NOMO-1 treated with DMSO at 0.1 percent for 48 hours (cell line): ENCODE data around the gene LCLAT1.
"Not testable (repeated sequence)": the region's sequence is repeated elsewhere in the genome, so short reads cannot be mapped to it uniquely, and the experiment has no call there.

Experiments used
- DNase-seq: peaks from one replicate; lab custom pipeline; 2025; ENCODE audit not compliant: unreplicated experiment; lab: John Stamatoyannopoulos, UW

Gene LCLAT1

DNA sequence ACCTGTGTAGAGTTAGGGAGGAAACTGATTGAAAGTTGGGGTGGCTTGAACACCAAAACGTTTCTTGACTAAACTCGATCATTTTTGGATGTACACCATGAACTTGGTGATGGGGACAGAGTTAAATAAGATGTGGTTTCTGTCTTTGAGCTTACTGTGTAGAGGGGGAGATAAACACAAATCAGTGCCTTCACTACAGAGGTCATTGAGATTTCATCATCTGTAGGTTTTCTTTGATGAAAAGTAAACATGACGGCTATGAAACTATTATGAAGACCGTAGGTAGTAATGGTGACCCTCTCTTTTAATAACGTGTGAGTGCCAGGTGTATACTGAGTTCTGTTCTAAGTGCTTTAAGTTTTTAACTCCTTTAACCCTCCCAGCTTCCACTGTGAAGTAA lies 6.5 kb downstream of the LCLAT1 start:
- DNase-seq = no peak

DNA sequence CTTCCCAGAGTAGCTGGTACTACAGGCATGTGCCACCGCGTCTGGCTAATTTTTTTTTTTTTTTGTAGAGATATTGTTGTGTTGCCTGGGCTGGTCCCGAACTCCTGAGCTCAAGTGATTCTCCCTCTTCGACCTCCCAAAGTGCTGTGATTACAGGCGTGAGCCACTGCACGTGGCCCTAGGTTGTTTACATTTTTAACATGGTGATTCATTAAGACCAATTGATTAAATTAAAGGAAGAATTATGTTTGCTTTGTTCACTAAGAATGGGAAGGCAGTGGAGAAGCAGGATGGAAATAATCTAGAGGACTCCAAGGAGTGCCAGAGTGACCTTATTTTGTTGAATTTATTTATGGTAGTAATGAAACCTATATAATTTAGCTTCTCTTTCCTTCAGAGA lies 7.5 kb downstream of the LCLAT1 start:
- DNase-seq = no peak

DNA sequence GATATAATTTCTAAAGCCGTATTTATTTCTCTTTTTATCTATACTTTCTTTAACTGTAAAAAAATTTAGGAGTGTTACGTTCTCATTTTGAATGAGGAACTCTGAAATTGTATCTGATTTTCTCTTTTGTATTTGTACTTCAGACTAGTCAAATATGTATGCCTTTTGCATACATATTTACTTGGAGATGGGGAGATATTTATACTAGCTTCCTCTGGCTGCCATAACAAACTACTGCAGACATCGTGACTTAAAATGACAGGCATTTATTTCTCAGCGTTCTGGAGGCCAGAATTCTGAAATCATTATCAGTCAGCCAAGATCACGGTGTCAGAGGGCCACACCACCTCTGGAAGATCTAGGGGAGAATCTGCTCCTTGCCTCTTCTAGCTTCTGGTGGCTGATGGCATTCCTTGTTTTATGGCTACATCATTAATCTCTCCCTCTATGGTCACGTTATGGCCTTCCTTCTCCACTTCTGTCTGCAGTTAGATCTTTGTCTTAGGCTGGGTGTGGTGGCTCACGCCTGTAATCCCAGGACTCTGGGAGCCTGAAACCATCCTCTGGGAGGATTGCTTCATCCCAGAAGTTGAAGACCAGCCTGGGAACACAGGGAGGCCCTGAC lies 8.2 kb downstream of the LCLAT1 start:
- DNase-seq = no peak

DNA sequence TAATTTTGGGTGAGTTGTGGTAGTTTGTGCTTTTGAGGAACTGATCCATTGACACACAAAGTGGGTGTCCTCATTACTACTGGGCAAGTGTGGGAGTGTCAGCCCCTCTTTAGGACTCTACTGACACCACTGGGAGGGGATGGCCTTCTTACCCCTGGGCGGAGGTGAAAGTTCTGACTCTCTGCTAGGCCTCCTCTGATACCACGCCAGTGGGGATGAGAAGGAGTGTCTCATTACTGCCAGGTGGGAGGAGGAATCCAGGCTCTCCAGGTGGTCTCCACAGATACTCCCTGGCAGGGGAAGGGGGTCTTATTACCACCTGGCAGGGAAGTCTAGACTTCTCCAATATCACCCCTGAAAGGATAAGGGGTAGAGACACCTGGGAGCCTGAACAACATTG lies 9.1 kb downstream of the LCLAT1 start:
- DNase-seq = peak; percentile 5

DNA sequence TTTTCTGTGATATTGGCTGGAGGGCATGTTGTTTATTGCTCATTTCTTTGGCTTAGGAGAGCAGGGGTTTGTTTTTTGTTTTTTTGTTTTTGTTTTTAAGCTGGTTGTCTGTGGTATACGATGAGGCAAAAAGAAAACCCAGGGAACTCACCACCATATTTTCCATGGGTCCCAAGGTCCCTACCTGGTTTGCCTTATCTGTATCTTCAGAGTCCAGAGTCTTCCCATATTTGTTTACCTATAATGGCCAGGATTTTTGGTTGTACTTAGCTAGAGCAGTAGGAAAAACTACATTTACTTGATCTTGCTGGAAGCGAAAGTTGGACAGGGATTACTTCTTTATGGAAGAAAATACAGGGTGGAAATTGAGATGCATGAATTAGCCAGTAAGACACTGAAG lies 9.5 kb downstream of the LCLAT1 start:
- no peak for DNase-seq

DNA sequence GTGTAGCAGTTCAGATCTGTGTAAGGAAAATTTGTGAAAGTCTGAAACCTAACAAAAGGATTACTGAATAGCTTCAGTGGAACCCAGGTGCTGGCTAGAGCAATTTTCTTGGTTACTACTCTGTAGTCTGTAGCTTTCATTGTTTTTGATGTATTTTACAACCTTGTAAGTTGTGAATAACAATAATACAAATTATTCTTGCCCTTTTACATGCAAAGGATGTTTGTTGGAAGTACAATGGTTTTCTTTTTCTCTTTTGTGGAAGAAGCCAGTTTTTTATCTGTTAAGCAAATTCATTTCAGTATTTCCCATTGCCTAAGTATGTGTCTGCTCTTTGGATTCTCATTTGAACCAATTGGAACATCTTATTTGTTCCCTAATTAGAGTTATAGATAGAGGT lies 10.2 kb downstream of the LCLAT1 start:
- no peak for DNase-seq

DNA sequence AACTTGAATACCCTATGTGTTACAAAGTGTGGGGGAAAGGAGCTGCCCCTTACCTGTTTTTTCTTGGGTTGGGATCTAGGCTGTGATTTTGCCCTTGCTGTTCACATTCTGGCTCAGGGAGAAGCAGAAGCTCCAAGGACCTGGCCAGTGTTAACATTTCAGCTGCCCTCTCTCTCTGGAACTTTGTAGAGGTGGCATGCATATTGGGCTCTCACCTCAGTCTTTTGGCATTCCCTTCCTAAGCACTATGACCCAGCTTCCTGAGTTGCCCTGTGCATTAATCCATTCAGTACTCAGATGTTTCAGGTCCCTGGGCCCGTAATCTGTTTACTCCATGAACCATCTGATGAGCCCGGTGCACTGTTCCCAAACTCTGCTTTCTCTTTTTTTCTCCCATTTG lies 12.1 kb downstream of the LCLAT1 start:
- DNase-seq = no peak

DNA sequence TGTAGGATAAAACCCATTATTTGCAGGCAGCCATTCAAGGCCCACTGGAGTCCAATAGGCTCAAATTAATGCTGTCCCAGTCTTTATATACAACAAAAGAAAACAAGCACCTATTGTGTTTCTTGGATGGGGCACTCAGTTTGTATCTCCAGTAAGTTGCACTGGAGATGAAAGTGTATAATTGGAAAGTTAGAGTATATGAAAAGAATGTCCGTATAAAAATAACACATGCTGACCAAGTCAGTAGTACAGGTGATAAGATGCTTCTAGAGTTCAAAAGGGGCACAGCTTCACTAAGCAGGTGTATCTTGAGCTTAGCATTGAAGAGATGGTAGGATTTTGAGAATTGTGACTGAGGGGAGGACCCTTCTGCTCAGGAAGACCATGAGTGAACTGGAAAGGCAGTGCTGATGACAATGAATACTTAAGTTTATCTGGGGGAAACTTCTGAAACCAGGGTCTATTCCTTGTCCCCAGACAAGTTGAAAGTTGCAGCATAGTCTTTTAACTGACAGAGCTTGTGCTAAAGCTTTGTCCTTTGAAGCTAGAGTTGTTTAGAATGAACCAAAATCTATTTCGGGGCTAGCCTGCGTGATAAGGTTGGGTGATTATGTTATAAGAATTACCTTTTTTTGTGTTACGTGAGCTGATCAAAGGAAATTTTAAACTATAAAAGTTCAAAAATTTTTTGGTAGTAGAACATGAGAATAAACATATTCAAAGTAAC lies 15.2 kb downstream of the LCLAT1 start:
- DNase-seq = no peak

DNA sequence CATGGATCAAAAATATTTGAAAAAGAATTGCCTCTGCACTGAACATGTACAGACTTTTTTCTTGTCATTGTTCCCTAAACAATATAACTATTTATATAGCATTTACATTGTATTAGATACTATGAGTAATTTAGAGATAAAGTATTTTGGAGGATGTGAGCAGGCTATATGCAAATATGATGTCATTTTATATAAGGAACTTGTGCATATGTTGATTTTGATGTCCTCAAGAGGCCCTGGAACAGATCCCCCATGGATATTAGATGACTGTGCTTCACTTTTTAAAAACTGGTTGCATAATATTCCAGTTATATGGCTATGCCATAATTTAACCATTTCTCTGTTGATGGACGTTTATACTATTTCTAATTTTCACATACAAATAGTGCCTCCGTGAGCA lies 16.5 kb downstream of the LCLAT1 start:
- no peak for DNase-seq

DNA sequence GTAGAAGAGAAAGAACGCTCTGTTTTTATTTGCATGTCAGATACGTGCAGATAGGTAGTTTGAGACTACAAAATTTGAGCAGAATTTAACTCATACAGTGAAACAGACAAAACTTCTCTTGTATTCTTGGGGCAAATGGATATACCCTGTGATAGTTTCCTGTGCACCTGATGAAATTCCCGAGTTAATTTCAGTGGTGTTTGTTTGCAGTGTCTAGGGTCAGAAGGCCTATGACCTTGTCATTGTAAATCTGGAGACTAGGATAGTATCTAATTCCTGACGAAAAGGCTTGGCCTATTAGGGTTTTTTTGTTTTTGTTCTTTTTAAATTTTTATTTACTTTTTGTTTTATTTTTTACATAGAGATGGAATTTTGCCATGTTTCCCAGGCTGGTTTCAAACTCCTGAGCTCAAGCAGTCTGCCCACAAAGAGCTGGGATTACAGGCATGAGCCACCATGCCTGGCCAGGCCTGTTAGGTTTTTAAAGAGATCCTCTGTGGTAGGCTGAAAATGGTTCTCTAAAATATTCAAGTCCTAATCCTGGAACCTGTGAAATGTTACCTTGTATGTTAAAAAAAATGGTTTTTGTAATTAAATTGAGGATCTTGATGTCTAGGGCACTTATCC lies 17.6 kb downstream of the LCLAT1 start:
- no peak for DNase-seq

DNA sequence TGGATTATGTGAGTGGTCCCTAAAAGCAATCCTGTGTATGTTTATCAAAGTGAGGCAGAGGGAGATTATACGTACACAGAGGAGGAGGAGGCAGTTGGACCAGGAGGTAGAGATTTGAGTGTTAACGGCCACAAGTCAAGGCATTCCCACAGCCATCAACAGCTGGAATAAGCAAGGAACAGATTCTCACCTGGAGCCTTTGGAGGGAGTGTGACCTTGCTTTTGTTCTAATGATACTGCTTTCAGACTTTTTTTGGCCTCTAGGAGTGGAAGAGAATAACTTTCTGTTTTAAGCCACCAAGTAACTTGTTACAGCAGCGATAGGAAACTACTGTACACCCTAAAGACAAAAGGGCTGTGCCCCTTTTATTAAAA lies 18.1 kb downstream of the LCLAT1 start:
- no peak for DNase-seq

DNA sequence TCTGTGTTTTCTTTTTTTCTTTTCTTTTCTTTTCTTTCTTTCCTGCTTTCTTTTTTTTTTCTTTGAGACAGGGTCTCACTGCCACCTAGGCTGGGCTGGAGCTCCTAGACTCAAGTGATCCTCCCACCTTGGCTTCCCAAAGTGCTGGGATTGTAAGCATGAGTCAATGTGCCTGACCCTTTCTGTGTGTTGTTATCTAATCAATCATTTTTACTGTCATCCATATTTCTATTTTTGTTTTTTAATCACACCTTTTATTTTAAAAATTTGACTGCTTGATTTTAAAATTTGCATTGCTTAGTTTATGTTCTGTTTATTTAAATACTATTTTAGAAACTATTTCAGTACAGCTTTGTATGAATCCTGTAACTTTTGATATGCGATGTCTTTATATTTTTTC lies 19.2 kb downstream of the LCLAT1 start:
- no peak for DNase-seq

DNA sequence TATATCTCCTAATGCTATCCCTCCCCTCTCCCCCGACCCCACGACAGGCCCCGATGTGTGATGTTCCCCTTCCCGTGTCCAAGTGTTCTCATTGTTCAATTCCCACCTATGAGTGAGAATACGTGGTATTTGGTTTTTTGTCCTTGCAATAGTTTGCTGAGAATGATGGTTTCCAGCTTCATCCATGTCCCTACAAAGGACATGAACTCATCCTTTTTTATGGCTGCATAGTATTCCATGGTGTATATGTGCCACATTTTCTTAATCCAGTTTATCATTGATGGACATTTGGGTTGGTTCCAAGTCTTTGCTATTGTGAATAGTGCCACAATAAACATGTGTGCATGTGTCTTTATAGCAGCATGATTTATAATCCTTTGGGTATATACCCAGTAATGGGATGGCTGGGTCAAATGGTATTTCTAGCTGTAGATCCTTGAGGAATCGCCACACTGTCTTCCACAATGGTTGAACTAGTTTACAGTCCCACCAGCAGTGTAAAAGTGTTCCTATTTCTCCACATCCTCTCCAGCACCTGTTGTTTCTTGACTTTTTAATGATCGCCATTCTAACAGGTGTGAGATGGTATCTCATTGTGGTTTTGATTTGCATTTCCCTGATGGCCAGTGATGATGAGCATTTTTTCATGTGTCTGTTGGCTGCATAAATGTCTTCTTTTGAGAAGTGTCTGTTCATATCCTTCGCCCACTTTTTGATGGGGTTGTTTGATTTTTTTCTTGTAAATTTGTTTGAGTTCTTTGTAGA lies 20.2 kb downstream of the LCLAT1 start:
- DNase-seq = not testable (repeated sequence)

DNA sequence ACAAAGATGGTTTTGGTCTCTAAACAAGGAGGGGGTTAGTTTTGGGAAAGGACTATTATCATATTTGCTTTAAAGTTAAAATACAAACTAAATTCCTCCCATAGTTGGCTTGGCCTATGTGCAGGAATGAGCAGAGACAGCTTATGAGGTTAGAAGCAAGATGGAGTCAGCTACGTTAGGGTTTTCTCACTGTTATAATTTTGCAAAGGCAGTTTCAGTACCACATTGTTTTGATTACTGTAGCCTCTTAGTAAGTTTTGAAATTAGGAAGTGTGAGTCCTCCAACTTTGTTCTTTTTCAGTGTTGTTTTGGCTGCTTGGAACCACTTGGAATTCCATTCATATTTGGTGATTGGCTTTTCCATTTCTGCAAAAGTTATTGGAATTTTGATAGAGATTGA lies 23.4 kb downstream of the LCLAT1 start:
- no peak for DNase-seq

DNA sequence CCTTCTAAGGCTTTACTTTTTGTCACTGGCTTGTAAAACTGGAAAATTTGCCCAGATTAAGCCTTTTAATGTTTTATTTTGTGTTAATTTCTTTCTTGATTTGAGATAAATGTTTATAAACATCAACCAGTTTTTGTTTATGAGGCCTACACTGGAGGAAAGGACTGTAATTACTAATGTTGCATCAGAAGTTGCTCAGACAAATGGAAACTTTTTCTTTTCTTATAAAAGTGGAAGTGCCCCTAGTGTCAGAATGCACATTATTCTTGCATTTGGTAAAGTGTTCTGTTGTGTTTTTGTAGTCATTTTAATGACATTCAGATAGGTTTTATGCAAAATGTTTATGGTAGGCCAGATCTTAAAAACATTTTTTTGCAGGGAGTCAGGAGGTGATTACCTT lies 25.3 kb downstream of the LCLAT1 start:
- peak; percentile 87 for DNase-seq

DNA sequence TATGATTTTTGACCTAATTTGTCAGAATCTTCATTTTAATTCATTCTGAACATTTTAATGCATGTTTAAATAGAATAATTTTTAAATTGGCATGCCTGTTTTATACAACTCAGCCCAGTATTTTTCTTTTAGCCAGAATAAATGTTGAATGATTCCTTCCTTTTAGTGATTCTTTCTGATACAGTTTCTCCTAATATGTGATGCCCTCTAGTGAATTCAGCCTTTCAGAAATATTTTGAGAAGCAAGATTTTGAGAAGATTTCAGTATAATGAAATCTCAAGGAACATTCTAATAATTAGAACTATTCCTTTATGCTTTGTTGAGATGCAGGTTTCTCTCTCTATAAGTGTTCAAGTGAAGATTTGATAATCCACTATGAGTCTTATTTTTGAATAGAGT lies 28.5 kb downstream of the LCLAT1 start:
- no peak for DNase-seq

DNA sequence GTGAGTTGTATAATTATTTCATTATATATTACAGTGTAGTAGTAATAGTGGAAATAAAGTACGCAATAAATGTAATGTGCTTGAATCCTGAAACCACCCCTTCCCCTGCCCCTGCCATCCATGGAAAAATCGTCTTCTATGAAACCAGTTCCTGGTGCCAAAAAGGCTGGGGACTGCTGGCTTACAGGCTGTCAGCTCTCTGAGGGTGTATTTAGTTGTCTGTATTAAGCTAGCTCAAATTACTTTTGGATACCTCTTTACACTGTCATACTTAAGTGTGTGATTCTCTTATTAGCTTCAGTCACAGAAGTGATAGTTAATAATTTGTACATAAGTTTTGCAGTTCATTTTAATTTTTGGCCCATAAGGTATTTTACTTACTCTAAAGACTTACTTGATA lies 29.6 kb downstream of the LCLAT1 start:
- DNase-seq = no peak

DNA sequence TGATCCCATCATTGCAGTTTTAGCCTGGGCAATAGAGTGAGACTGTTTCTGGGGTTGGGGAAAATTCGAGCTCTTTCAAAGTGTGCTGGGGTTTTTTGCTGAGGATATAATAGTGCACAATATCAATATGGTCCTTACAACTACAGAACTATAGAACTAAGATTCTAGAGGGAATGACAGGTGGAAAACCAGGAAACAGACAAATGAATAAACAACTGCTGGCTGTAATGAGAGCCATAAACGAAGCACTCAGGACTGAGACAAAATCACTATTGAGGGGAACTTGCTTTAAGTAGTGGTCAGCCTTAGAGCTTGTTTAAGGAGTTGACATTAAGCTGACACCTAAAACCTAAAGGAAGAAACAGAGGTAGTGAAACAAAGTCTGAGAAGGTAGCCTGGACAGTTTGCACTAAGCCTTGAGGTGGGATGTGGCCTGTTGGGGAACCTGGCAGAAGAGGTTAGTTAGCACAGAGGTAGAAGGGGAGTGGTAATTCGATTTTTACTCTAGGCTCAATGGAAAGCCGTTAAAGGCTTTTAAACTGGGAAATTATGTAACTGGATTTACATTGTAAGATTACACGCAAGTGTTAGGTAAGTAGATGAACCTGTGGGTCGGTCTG lies 33.8 kb downstream of the LCLAT1 start:
- DNase-seq = peak; percentile 45

DNA sequence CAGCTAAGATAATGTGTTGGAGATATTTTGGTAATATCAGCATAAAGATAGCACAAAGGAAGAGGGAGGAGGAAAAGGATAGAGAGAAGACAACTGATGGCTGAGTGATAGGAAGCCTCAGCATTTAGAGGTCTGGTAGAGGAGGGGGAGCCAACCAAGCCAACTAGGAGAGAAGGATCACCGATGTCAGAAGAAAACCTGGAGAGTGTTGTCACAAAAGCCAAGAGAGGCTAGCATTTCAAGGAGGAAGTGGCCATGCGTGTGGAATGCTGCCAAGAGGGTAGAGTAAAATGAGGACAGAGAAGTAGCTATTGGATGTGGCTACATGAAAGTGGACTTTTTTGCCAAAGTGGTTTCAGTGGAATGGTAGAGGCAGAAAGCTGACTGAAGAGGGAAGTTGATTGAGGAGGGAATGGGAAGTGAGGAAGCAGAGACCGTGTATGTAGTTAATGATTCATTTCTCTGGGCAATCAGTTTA lies 34.3 kb downstream of the LCLAT1 start:
- DNase-seq = peak; percentile 64

DNA sequence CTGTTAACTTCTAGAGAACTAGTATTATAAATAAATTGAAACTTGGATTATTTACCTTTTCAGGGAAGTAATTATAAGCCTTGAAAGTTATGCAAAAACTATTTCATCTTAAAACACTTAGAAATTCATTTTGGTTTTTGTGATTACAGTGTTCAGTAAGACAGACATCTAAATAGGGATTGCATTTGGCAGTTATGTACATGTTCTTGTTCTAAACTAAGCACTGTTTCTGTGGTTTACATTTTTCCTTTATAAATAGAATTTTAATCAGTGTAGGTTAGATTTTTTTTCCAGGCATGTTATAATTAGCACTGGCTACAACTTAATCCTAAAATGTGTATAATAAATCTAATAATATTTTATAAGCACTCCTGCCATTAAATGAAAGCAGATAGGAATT lies 35.0 kb downstream of the LCLAT1 start:
- DNase-seq = no peak

DNA sequence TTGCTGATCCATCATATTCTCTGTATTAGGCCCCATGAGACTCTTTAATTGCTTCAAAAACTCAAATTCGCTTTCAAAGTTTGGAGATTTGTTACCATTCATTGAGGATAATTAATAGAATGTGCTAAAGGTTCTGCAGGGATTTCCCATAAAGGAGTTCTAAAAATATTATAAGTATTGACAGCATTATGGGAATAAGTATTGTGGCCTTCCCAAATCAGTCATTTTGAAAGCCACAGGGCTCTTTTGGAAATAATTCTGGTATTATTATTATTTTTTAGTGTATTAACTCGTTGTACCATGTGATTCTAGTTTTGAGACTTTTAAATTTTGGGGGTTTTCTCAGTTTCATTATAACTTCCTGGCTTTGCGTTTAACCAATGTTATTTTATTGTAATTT lies 37.1 kb downstream of the LCLAT1 start:
- DNase-seq = no peak
